ENCODE measurements around the gene PLCL2.
"Not testable (repeated sequence)": the region's sequence is repeated elsewhere in the genome, so short reads cannot be mapped to it uniquely, and the experiment has no call there.

The PLCL2 gene

GRCh38 chr3:16960125-16960524 is 75.4 kb downstream of the PLCL2 start:
- DNase-seq (ENCODE audit: low read depth, low spot score) = no peak

- no peak for DNase-seq (ENCODE audit: low read depth, low spot score)
Measured at GRCh38 chr3:16961621-16962205, 77.0 kb downstream of the PLCL2 start.

- no peak for DNase-seq (ENCODE audit: low read depth, low spot score)
Measured at GRCh38 chr3:16975083-16975482, 90.3 kb downstream of the PLCL2 start.

- no peak for DNase-seq (ENCODE audit: low read depth, low spot score)
Measured at GRCh38 chr3:16978234-16978920, 93.6 kb downstream of the PLCL2 start.

GRCh38 chr3:16978921-16979271 is 94.1 kb downstream of the PLCL2 start:
- no peak for DNase-seq (ENCODE audit: low read depth, low spot score)

- DNase-seq (ENCODE audit: low read depth, low spot score) = not testable (repeated sequence)
Measured at GRCh38 chr3:16979769-16980515, 95.2 kb downstream of the PLCL2 start.

GRCh38 chr3:16980526-16980925 is 95.8 kb downstream of the PLCL2 start:
- DNase-seq (ENCODE audit: low read depth, low spot score) = not testable (repeated sequence)

- DNase-seq (ENCODE audit: low read depth, low spot score) = no peak
Measured at GRCh38 chr3:16982460-16982859, 97.7 kb downstream of the PLCL2 start.

- no peak for DNase-seq (ENCODE audit: low read depth, low spot score)
Measured at GRCh38 chr3:16985608-16986007, 100.9 kb downstream of the PLCL2 start.

- DNase-seq (ENCODE audit: low read depth, low spot score) = no peak
Measured at GRCh38 chr3:16987141-16987540, 102.4 kb downstream of the PLCL2 start.

- no peak for DNase-seq (ENCODE audit: low read depth, low spot score)
Measured at GRCh38 chr3:16990163-16990562, 105.4 kb downstream of the PLCL2 start.

- DNase-seq (ENCODE audit: low read depth, low spot score) = no peak
Measured at GRCh38 chr3:16992198-16992597, 107.4 kb downstream of the PLCL2 start.

GRCh38 chr3:16993227-16993626 is 108.5 kb downstream of the PLCL2 start:
- no peak for DNase-seq (ENCODE audit: low read depth, low spot score)

- DNase-seq (ENCODE audit: low read depth, low spot score) = no peak
Measured at GRCh38 chr3:16994854-16995525, 110.2 kb downstream of the PLCL2 start.

GRCh38 chr3:16995601-16996000 is 110.8 kb downstream of the PLCL2 start:
- DNase-seq (ENCODE audit: low read depth, low spot score) = no peak

- no peak for DNase-seq (ENCODE audit: low read depth, low spot score)
Measured at GRCh38 chr3:16998236-16998923, 113.6 kb downstream of the PLCL2 start.

GRCh38 chr3:16999161-16999560 is 114.4 kb downstream of the PLCL2 start:
- no peak for DNase-seq (ENCODE audit: low read depth, low spot score)

GRCh38 chr3:16999871-17000270 is 115.1 kb downstream of the PLCL2 start:
- DNase-seq (ENCODE audit: low read depth, low spot score) = no peak

- DNase-seq (ENCODE audit: low read depth, low spot score) = no peak
Measured at GRCh38 chr3:17003457-17003856, 118.7 kb downstream of the PLCL2 start.

GRCh38 chr3:17006132-17006852 is 121.5 kb downstream of the PLCL2 start:
- DNase-seq (ENCODE audit: low read depth, low spot score) = no peak

GRCh38 chr3:17007284-17007683 is 122.5 kb downstream of the PLCL2 start:
- no peak for DNase-seq (ENCODE audit: low read depth, low spot score)

Measured in smooth muscle cell of the brain vasculature (primary cell).